CD4-positive, alpha-beta T cell treated with Interferon gamma for 1 hour (primary cell): ENCODE results near the gene PAM.
"Not testable (repeated sequence)": the region's sequence is repeated elsewhere in the genome, so short reads cannot be mapped to it uniquely, and the experiment has no call there.

Experiments used
- DNase-seq: peaks from one replicate; pipeline ENCODE4 v3.0.0-alpha.2; 2020

The PAM gene

DNA sequence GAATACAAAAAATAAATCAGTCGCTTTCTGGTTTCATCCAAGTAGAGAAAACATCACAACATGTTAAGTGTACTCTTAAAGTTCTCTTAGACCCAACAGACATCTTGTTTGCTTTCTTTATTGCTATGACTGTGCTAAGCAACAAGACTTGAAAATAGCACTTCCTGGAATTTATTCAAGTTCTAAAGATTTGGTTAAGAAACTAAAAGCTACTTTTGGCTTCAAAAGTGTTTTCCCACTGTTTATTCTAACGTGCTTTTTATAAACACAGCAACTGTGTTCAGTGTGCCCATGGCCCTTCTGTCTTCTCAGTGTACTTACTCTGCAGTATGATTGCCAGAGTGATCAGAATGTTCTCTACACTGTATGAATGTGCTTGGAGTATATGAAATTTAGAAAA, 255.1 kb downstream of the PAM start:
- no peak for DNase-seq

GRCh38 chr5:103013933-103014552, 258.9 kb downstream of the PAM start:
- no peak for DNase-seq

GRCh38 chr5:103014983-103015382, 259.9 kb downstream of the PAM start:
- no peak for DNase-seq

- no peak for DNase-seq
These were observed 261.1 kb downstream of the PAM start for GRCh38 chr5:103016167-103016566.

DNA sequence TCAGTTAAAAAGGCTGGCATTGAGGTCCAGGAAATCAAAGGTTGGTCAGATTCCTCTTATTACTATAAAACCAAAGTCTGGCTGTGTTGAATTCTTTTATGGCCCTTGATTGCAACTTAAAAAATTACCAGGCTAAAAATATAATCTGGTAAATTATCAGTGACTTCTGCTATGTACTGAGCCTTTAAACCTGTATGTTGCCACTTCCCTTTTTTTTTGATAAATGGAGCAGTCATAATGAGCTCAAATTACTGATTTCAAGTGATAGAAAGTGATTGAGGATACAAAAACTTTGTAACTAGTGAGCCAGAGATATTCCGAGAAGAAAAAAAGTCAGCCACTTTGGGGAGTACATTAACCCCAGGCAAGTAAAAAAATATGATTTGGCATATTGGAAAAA, 264.7 kb downstream of the PAM start:
- no peak for DNase-seq

- no peak for DNase-seq
These were observed 266.2 kb downstream of the PAM start for GRCh38 chr5:103021314-103021713.

DNA sequence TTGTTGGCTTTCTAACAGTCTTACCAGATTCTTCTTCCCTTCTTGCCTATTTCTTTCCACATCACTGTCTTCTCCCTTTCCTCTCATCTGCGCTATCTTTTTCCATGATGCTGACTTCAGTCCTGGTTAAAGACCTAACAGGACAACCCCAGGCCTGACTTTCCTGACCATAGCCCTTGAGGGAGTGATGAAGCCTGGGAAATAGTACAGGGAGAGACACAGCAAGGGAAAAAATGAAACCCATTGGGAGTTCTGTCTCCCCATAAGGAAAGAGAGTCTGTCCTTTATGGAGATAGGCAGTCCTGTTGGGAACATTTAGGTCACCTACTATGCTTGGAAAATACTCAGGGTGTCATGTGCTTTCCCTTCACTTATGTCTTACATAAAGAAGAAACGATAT, 272.2 kb downstream of the PAM start:
- DNase-seq, result no peak

GRCh38 chr5:103031607-103032006, 276.5 kb downstream of the PAM start:
- DNase-seq, result no peak

- DNase-seq, result no peak
These were observed 278.6 kb downstream of the PAM start for GRCh38 chr5:103033696-103034095.

DNA sequence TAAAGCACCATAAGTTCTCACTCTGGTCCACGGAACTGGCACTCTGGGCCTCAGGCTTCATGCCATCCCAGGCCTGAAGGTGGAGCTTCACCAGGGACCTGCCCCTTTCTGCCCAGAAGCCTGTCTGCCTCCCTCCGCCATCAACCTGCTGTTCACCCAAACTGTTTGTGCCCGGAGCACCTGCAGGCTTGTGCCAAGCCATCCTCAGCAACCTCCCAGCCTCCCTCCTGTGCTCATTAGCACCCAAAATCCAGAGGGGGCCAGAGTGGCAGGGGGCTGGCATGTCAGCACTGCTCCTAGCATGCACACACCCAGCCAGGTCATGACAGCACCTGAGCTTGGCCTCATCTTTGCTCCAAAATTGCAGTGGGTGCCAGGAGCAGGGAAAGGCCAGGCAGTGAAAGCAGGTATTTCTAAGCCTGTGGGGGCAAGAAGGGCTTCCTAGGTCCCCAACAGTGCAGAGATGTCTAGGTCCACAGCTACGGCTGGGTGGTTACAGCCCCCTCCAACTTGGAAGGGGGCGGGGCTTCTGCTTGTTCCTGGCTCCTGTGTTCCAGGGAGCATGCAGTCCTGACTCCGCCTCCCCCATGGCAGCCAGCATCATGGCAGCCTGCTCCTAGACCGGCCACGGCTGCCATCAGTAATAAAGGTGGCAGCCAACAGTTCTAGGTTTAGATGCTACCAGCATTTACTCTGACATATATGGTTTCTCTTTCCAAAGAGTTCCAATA, 279.7 kb downstream of the PAM start:
- DNase-seq, result no peak

GRCh38 chr5:103035701-103036100, 280.6 kb downstream of the PAM start:
- DNase-seq, result no peak

- DNase-seq, result no peak
These were observed 281.5 kb downstream of the PAM start for GRCh38 chr5:103036601-103037000.

DNA sequence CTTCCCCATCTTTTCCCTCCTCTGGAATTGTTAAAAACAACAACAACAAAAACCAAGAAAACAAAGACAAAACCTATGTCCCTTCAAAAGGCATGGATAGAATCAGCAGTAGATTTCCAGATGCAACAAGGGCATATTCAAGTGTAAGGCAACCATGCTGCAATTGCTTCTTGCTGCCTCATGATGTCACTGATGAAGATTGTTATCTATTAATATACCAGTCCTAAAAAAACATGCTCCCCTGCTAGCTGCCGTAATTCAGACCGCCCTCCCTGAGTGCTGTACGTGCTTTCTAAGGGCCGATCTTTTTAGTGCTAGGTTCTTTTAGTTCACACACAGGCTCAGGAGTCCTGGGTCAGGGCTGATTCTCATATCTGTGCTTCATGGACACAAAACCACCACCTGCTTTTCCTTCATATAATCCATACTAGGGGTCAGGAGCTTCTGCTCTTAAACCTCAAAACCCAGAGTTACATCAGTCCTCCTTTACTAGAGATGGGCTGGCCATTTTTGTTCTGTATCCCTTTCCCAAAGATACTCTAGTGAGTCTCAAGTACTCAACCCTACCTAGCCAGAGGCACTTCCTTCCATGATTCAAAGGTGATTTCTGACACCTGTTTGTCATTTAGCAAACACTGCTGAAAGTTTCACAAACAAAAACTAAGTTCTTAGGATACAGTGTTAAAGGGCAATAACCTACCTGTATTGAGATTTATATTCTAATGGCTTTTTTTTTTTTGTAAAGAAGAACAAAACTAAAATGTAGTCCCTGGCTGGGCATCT, 282.8 kb downstream of the PAM start:
- DNase-seq, result no peak

DNA sequence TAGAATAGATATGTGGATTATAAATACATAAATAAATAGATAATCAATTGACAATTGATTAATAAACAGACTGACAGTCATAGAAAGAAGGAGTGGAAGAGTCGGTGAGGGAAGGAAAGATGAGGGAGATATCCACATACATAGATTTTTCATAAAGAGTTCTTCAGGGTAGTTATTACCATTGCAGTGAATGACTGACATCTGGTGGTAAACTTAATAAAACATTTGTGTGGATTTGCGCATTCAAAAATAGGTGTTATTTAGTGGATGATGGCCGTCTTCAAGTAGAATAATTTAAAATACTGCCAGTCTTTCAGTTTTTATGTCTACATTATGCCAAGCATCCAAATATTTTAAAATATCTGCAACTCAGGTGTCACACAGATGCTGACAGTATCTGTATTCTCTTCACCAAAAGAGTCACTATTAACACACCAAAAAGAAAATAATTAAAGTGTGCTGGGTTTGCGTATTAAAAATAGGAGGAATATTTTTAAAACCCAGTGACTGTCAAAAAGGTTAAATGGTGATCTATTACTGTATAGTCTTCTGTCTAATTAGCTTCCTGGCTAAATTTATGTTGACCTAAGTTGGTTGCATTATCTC, 286.1 kb downstream of the PAM start:
- DNase-seq, result no peak

DNA sequence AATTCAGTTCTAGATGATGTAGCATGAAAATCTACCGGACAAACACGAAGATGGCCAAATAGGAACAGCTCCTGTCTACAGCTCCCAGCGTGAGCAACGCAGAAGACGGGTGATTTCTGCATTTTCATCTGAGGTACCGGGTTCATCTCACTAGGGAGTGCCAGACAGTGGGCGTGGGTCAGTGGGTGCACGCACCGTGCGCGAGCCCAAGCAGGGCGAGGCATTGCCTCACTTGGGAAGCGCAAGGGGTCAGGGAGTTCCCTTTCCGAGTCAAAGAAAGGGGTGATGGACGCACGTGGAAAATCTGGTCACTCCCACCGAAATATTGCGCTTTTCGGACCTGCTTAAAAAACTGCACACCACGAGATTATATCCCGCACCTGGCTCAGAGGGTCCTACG, 291.6 kb downstream of the PAM start:
- DNase-seq, result not testable (repeated sequence)

- DNase-seq, result no peak
These were observed 302.4 kb downstream of the PAM start for GRCh38 chr5:103057208-103058130.

- DNase-seq, result no peak
These were observed 304.4 kb downstream of the PAM start for GRCh38 chr5:103059525-103059924.

GRCh38 chr5:103060424-103060954, 305.4 kb downstream of the PAM start:
- no peak for DNase-seq

DNA sequence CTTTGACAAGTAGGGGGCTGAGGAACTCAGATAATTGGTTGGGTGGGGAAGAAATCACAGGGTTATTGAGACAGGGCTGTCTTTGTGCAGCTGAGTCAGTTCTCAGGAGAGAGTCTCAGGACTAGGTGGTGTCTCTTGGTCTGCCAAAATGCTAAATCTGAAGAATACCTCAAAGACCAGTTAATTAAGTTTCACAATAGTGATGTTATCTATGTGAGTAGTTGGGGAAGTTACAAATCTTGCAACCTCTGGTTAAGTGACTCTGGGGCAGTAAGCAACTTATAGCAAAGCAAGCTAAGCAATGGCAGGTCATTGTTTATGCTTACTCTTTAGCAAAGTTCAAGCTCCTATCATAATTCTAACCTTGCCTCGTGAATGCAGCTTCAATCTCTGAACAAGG, 311.2 kb downstream of the PAM start:
- no peak for DNase-seq

- DNase-seq, result not testable (repeated sequence)
These were observed 318.4 kb downstream of the PAM start for GRCh38 chr5:103073500-103073899.

- DNase-seq, result no peak
These were observed 320.3 kb downstream of the PAM start for GRCh38 chr5:103075442-103075841.
